IPS-20b (cell line): ENCODE results near the gene GARS1.
"Not testable (repeated sequence)": the region's sequence is repeated elsewhere in the genome, so short reads cannot be mapped to it uniquely, and the experiment has no call there.

ENCODE experiments used
- H3K27ac ChIP-seq: one replicate; pipeline ENCODE4 v1.5.1; 2013; ENCODE audit warnings: low read length
- H3K27me3 ChIP-seq: 2 replicates; pipeline ENCODE4 v1.6.1; 2013; ENCODE audit warnings: mild to moderate bottlenecking, low read length, inconsistent platforms; ENCODE audit not compliant: insufficient read depth
- H3K36me3 ChIP-seq: 2 replicates; pipeline ENCODE4 v1.6.1; 2013; ENCODE audit warnings: low read depth, mild to moderate bottlenecking, inconsistent platforms, low read length, moderate library complexity; ENCODE audit not compliant: insufficient read depth
- H3K4me1 ChIP-seq: 2 replicates; pipeline ENCODE4 v1.6.1; 2013; ENCODE audit warnings: mild to moderate bottlenecking, control low read depth, inconsistent platforms, low read length, moderate library complexity; ENCODE audit not compliant: insufficient read depth
- H3K4me3 ChIP-seq: 2 replicates; pipeline ENCODE4 v1.5.1; 2013; ENCODE audit warnings: mild to moderate bottlenecking, low read length, inconsistent platforms
- H3K9ac ChIP-seq: 2 replicates; pipeline ENCODE4 v1.6.1; 2013; ENCODE audit warnings: low read depth, mild to moderate bottlenecking, inconsistent platforms, low read length, moderate library complexity
- H3K9me3 ChIP-seq: 2 replicates; pipeline ENCODE4 v1.6.1; 2013; ENCODE audit warnings: mild to moderate bottlenecking, low read depth, low read length, inconsistent platforms; ENCODE audit not compliant: insufficient read depth

Gene GARS1

DNA sequence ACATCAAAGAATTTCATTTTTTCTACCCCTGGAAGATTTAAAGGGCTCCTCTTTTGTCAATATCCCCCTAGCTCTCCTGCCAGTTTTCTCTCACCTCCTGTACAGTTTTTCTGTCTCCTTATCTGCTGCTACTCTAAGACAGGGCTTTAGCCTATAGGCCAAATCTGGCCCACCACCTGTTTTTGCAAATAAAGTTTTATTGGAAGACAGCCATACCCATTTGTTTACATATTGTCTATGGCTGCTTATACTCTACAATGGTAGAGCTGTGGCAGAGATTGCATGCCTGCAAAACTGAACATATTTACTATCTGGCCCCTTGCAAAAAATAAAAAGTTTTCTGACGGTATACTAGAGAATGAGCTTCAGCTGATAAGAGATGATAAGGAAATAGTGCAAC, 37.4 kb upstream of the GARS1 start:
- no peaks in the 10 kb centered on the region for H3K9me3 ChIP-seq
- H3K36me3 ChIP-seq = no peaks in the 10 kb centered on the region
- no peaks in the 10 kb centered on the region for H3K27me3 ChIP-seq
- peaks cover 12% of the 10 kb centered on the region for H3K4me1 ChIP-seq
- peak overlapping the region; percentile 1; the same call in 1 of the 2 replicates for H3K4me3 ChIP-seq
- peak overlapping the region; percentile 7; the same call in 1 of the 2 replicates for H3K9ac ChIP-seq
- no peak overlapping the region for H3K27ac ChIP-seq

- H3K27ac ChIP-seq = no peak overlapping the region
- no peaks in the 10 kb centered on the region for H3K36me3 ChIP-seq
- no peaks in the 10 kb centered on the region for H3K9me3 ChIP-seq
- H3K4me3 ChIP-seq = no peak overlapping the region
- H3K27me3 ChIP-seq = no peaks in the 10 kb centered on the region
- peaks cover 12% of the 10 kb centered on the region for H3K4me1 ChIP-seq
- H3K9ac ChIP-seq = no peak overlapping the region
Observed at GRCh38 chr7:30559611-30560010, 35.1 kb upstream of the GARS1 start.

DNA sequence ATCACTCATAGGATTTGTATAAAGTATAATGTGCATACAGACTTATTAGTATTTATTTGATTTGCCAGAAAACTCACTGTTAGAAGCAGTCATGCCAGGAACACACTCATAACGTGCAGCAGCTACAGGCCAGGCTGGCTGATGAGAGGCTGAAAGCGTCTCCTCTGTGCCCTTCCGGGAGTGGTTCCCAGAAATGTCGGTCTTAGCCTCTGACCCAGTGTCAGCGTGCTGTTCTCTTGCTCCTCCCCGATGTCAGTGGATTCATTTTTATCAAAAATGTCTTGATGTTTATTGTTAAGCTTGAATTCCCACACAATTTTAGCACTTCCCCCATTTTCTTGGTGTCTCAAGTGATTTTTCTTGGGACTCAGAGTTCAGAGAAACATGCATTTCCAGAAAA, 33.3 kb upstream of the GARS1 start:
- Histone ChIP-seq H3K9me3 (no peaks in the 10 kb centered on the region), H3K27me3 (no peaks in the 10 kb centered on the region), H3K36me3 (no peaks in the 10 kb centered on the region)

DNA sequence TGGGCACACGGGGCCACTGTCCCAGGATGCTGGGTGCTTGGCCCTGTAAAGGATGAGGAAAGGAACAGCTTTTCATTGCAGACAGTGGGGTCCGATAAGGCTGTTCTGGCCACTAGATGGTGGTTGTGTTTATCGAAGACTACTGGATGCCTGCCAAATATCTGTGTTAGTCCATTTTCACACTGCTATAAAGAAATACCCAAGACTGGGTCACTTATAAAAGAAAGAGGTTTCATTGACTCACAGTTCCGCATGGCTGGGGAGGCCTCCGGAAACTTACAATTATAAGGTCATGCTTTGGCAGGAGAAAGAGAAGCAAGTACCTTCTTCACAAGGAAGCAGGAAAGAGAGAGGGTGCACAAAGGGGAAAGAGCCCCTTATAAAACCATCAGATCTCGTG, 32.2 kb upstream of the GARS1 start:
- Histone ChIP-seq H3K9ac (no peak overlapping the region), H3K4me1 (peaks cover 2% of the 10 kb centered on the region; the same call in 1 of the 2 replicates), H3K27me3 (no peaks in the 10 kb centered on the region), H3K9me3 (no peaks in the 10 kb centered on the region), H3K36me3 (no peaks in the 10 kb centered on the region), H3K4me3 (no peak overlapping the region), H3K27ac (no peak overlapping the region)

More for the DNA sequence above, 33.3 kb upstream of the GARS1 start:
- Histone ChIP-seq H3K27ac (no peak overlapping the region), H3K4me1 (peaks cover 12% of the 10 kb centered on the region), H3K4me3 (no peak overlapping the region), H3K9ac (no peak overlapping the region)

- no peak overlapping the region for H3K27ac ChIP-seq
- no peak overlapping the region for H3K4me3 ChIP-seq
- H3K36me3 ChIP-seq = no peaks in the 10 kb centered on the region
- H3K9me3 ChIP-seq = no peaks in the 10 kb centered on the region
- no peak overlapping the region for H3K9ac ChIP-seq
- H3K4me1 ChIP-seq = no peaks in the 10 kb centered on the region; the same call in 1 of the 2 replicates
- H3K27me3 ChIP-seq = no peaks in the 10 kb centered on the region
Observed at GRCh38 chr7:30562909-30563308, 31.8 kb upstream of the GARS1 start.

DNA sequence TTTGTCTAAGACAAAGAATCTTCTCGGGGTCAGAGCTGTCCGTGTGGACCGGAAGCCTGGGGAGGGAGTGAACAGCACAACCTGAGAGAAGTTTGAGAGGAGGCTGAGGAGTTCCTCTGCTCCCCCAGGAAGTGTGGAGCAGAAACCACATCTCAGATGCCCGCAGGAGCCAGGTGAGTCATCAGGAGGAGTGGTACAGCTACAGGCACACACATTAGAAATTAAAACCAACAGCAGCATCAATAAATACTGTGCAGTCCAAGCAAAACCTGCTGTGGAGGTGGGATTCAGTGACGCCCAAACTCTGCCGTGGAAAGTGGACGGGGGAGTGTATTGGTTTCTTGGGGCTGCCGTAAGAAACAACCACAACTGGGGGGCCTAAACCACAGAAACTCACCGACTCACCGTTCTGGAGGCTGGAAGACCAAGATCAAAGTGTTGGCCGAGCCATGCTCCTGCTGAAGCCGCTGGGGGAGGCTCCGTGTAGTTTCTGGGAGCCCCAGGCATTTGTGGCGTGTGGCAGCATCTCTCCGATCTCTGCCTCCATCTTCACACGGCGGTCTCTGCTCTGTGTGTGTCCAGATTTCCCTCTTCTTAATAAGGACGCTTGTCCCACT, 31.2 kb upstream of the GARS1 start:
- Histone ChIP-seq H3K27ac (no peak overlapping the region), H3K4me3 (no peak overlapping the region), H3K4me1 (peaks cover 4% of the 10 kb centered on the region; the same call in 1 of the 2 replicates), H3K9me3 (no peaks in the 10 kb centered on the region), H3K27me3 (no peaks in the 10 kb centered on the region), H3K36me3 (no peaks in the 10 kb centered on the region), H3K9ac (no peak overlapping the region)

DNA sequence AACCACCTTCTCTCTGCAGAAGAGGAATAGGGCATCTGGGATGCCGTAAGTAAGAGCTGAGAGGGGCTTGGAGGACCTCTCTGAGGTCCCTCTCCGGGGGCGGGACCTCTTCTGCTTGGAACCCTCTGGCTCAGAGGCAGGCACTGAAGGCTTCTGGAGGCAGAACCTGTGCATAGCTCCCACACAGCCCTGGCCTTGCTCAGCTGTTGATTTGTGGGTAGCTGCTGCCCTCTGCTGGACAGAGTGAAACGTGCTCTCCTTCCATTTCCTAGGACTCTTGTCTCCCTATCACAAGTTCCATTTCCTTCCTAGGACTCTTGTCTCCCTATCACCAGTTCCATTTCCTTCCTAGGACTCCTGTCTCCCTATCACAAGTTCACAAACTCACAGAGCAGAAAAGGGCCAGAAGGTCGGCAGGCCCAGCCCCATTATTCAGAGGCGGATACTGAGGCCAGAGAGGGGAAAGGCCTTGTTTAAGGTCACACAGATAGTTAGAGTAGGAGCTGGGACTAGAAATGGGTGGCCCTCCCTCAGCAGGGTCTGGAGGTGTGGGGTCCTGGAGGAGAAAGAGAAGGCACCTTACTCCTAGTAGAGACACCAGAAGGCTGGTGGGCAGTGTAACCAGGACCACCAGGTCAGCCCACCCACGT, 30.3 kb upstream of the GARS1 start:
- H3K9me3 ChIP-seq = no peaks in the 10 kb centered on the region
- no peak overlapping the region for H3K9ac ChIP-seq
- H3K27ac ChIP-seq = no peak overlapping the region
- no peak overlapping the region for H3K4me3 ChIP-seq
- peaks cover 14% of the 10 kb centered on the region; the same call in 1 of the 2 replicates for H3K4me1 ChIP-seq
- no peaks in the 10 kb centered on the region for H3K36me3 ChIP-seq
- no peaks in the 10 kb centered on the region for H3K27me3 ChIP-seq

DNA sequence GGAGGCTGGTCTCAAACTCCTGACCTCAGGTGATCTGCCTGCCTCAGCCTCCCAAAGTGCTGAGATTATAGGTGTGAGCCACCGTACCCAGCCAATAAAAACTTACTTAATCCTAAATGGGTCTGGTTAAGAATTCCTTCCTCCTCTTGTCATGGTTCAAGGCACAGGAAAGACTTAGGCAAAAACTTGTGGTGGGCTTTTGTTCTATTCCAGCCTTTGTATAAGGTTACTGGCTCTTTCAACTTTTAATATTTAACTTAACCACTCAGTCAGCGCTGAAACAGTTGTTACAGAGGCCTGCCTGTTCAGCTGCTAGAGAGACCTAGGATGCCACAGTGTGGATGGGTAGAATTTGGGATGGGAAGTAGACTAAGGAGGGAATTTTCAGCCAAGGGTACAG, 28.1 kb upstream of the GARS1 start:
- no peak overlapping the region for H3K9ac ChIP-seq
- H3K27me3 ChIP-seq = no peaks in the 10 kb centered on the region
- H3K4me1 ChIP-seq = peaks cover 15% of the 10 kb centered on the region; the same call in 1 of the 2 replicates
- no peak overlapping the region for H3K27ac ChIP-seq
- H3K9me3 ChIP-seq = 0 out of 2 replicates have a peak, but pooled peaks cover 7% of the 10 kb centered on the region
- H3K36me3 ChIP-seq = no peaks in the 10 kb centered on the region
- H3K4me3 ChIP-seq = no peak overlapping the region

- no peaks in the 10 kb centered on the region for H3K27me3 ChIP-seq
Observed at GRCh38 chr7:30567081-30567480, 27.6 kb upstream of the GARS1 start.

GRCh38 chr7:30570238-30570637, 24.4 kb upstream of the GARS1 start:
- H3K9ac ChIP-seq, H3K4me3 ChIP-seq, H3K27me3 ChIP-seq, H3K27ac ChIP-seq: not testable (repeated sequence)
- peaks cover 15% of the 10 kb centered on the region; the same call in 1 of the 2 replicates for H3K4me1 ChIP-seq
- H3K9me3 ChIP-seq = peaks cover 27% of the 10 kb centered on the region
- peaks cover 11% of the 10 kb centered on the region for H3K36me3 ChIP-seq

More at GRCh38 chr7:30567081-30567480, 27.6 kb upstream of the GARS1 start:
- Histone ChIP-seq H3K4me1 (peaks cover 15% of the 10 kb centered on the region; the same call in 1 of the 2 replicates), H3K27ac (no peak overlapping the region), H3K9me3 (0 out of 2 replicates have a peak, but pooled peaks cover 7% of the 10 kb centered on the region), H3K36me3 (no peaks in the 10 kb centered on the region), H3K9ac (no peak overlapping the region), H3K4me3 (no peak overlapping the region)

GRCh38 chr7:30572212-30572841, 22.4 kb upstream of the GARS1 start:
- Histone ChIP-seq H3K27ac (no peak overlapping the region), H3K4me3 (no peak overlapping the region), H3K36me3 (peaks cover 20% of the 10 kb centered on the region), H3K9ac (no peak overlapping the region), H3K9me3 (peaks cover 46% of the 10 kb centered on the region), H3K4me1 (peaks cover 15% of the 10 kb centered on the region; the same call in 1 of the 2 replicates), H3K27me3 (no peaks in the 10 kb centered on the region)

DNA sequence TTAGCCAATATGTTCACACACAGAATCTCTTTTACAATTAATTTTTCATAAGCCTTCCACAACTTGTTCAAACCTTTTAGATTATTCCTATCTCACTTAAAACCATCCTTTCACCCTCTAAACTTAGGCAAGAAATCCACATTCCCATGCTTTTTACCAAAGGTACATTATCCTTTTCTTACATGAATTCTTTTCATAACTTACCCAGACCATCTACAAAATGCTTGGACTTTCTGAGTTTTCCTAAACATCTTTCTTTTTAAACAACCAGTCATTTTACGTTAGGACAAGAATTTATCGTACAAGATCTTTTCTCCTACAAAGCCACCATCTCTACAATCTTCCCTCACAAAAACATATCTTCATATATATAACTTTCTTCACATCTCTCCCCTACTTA, 18.8 kb upstream of the GARS1 start:
- Histone ChIP-seq H3K9me3 (peaks cover 67% of the 10 kb centered on the region), H3K4me1 (no peaks in the 10 kb centered on the region), H3K27me3 (no peaks in the 10 kb centered on the region), H3K9ac (no peak overlapping the region), H3K27ac (no peak overlapping the region), H3K36me3 (peaks cover 42% of the 10 kb centered on the region), H3K4me3 (no peak overlapping the region)
